Measurements from ENCODE around the gene MGAT1.
"Not testable (repeated sequence)": the region's sequence is repeated elsewhere in the genome, so short reads cannot be mapped to it uniquely, and the experiment has no call there.

MGAT1 gene

DNA sequence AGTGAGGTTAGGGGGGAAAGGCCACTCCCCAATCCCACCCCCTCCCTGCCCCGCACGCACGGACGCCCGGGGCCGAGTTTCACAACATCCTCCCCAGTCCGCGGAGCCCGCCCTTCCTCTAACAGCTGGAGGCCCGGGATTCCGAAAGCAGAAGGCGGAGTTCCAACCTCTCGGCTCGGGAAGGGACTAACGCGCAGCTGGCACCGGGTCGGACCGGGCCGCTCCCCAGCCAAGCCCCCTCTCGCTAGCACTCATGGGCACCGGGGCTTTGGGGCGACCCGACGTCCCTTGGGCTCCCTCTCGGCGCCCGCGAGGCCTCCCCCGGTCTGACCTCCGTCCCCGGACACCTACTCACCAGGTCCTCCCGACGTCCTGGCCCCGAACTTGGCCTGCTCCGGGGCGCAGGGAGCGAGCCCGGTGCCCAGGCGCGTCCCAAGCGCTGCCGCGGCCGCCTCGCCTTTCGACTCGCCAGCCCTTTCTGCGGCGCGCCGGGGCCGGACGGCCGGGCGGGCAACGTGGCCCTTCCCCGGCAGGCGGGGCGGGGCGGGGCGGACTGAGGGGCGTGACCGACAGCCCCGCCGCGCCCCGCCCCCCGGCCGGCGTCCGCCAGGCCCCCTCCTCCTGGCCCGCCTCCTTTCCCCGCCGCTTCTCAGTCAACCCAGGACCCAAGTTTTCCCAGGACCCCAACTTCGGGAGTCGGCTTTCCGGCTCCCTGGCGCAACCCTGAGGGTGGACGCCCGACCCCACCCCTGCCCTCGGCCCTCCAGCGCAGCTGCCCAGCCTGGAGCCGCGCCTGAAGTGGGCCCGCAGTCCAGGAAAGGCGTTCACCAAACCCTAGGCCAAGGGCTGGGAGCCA, at the start of gene MGAT1:
Gene MGAT1 (minus strand): TSS at position 482 of the 856 bp plus-strand sequence. CDS start 9,835 bp downstream, outside the sequence.
- peak; percentile 77 to 83 for DNase-seq (ENCODE audit: low read depth in 2 of 2)

DNA sequence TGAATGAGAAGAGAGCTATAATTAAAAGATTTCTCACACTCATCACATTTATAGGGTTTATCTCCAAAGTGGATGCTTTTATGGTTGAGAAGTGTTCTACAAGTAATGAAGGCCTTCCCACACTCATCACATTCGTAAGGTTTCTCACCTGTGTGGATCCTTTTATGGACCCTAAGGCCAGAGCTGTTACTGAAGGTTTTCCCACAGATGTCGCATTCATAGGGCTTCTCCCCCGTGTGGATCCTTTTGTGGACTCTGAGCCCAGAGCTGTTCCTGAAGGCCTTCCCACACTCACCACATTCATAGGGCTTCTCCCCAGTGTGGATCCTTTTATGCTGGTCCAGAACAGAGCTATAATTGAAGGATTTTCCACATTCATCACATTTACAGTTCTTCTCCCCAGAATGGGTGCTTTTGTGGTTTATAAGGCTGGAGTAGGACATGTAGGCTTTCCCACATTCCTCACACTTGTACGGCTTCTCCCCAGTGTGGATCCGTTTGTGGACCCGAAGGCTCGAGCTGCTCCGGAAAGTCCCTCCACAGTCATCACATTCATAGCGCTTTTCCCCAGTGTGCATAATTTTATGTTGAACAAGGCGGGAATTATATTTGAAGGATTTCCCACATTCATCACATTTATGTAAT, 48.0 kb upstream of the MGAT1 start:
- no peak for DNase-seq (ENCODE audit: low read depth in 2 of 2)

DNA sequence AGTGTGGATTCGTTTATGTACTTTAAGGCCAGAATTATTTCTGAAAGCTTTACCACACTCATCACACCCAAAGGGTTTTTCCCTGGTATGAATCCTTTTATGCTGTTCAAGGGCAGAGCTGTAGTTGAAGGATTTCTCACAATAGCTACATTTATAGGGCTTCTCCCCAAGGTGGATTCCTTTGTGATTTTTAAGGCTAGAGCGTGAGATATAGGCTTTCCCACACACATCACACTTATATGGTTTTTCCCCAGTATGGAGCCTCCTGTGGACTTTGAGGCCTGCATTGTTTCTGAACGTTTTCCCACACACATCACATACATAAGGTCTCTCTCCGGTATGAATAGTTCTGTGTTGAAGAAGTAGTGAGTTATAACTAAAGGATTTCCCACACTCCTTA, 47.2 kb upstream of the MGAT1 start:
- DNase-seq (ENCODE audit: low read depth in 2 of 2): no peak

DNA sequence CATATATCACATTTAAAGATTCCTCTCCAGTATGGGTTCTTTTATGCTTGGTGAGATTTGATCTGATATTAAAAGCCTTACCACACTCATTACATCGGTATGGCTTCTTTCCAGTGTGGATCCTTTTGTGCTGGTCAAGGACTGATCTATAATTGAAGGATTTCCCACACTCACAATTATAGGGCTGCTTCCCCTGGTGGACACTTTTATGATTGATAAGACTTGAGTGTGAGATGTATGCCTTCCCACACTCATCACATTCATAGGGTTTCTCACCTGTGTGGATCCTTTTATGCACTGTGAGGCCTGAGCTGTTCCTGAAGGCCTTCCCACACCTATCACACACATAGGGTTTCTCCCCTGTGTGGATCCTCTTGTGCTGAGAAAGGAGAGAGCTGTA, 46.3 kb upstream of the MGAT1 start:
- no peak for DNase-seq (ENCODE audit: low read depth in 2 of 2)

DNA sequence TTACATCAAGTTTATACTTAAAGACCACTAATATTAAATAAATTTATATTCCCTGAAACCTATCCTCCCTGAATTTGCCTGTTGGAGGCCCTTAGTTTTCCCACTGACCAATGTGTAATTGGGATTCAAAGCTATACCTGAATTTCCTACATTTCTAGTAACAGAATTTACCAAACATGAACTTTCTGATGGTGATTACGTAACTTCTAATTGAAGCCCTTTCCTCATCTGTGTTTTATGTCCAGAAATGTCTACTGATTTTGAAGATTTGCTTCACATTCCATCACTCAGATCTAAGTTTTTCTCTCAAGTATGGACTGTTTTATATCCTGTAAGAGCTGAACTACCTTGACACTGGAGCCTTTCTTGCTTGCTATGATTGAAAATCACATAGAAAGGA, 45.7 kb upstream of the MGAT1 start:
- no peak for DNase-seq (ENCODE audit: low read depth in 2 of 2)

DNA sequence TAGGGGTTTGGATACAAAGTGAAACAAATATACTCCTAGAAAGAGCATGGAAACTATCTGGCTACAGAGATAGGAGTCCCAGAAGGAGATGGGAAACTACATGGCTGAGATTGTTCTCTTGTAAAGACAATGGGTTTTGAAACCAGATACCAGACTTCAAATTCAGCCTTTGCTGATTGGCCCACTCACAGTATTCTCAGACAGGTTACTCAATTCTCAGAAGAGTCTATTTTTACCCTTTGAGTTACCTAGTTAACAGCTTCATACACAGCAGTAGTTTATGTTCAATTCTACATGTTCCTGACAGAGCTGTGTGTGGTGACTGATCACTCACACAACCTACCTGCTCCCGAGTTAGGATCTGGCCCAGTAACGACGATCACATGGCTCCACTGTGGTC, 44.4 kb upstream of the MGAT1 start:
- DNase-seq (ENCODE audit: low read depth in 2 of 2): no peak

DNA sequence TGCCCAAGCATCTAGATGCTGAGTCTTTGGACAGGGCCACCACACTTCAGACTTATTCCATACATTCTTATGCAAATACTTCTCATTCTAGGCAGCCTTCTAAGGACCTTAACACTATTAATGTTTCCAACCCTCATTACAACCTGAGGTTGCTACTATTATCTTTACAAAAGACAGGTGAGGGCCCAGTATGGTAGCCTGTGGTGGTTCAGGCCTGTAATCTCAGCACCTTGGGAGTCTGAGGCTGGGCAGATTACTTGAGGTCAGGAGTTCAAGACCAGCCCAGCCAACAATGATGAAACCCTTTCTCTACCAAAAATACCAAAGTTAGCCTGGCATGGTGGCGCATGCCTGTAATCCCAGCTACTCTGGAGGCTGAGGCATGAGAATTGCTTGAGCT, 42.3 kb upstream of the MGAT1 start:
- no peak for DNase-seq (ENCODE audit: low read depth in 2 of 2)

DNA sequence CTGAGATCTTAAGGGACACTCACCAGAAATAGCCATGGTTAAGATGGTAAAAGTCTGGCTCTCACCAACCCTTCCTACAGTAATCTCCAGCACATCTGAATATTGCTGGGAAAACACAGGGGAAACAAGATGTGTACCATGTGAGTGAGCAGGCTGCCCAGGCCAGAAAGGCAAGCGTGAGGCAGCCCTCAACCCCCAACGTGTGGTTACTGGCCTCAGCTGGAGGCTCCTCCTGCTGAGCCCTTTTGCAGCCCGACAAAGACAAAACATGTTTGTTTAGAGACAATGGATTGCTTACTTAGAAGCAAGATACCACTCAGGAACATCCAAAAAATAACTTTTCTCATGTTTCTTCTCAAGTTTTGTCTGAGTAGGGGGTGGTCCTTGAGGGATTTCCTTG, 41.8 kb upstream of the MGAT1 start:
- no peak for DNase-seq (ENCODE audit: low read depth in 2 of 2)

DNA sequence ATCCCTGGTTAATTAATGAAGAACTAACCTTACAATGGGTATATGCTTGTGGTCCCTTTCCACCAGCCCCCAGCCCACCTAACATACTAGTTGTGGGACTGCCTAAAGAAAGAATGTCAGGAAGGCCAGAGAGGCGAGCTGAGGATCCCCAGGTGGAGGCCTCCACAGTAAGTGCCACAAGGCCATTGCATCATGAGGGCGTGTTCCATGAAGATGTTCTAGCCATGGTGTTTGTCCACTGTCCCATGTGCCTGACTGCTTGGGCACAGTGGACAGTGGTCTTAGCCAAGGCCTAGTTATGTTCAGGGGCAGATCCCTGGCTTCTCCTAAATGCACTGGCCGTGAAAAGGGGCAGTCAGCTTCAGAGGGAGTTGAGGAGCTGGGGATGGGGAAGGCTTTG, 37.3 kb upstream of the MGAT1 start:
- no peak for DNase-seq (ENCODE audit: low read depth in 2 of 2)

DNA sequence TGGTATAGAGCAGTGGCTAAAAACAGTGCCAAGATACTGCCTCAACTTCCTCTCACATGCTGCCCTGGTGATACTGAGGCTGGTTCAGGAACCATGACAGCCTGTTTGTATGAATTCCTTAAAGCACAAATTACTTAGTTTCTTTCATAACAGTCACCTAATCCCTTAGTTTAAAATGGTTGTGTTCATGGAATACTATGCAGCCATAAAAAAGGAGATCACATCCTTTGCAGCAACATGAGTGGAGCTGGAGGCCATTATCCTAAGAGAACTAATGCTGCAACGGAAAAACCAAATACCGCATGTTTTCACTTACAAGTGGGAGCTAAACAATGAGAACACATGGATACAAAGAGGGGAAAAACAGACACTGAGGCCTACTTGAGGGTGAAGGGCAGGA, 36.6 kb upstream of the MGAT1 start:
- DNase-seq (ENCODE audit: low read depth in 2 of 2): no peak

DNA sequence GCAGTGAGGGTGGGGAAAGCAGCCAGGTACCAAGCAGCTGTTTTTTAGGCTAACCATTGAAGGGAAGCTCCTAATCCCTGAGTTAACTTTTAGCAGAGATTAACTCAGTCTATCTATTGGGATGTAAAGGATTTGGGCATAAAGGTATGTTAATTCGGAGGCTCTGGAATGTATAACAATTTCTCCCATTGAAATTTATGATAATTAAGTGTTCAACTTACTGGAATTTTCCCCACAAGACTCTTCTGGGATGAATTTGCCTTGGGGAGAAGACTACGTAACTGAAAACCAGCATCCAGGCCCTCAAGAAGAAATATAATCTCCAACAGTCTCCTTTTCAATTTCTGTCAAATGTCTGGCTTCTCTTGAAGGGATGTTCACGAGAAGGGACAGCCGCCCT, 34.9 kb upstream of the MGAT1 start:
- no peak for DNase-seq (ENCODE audit: low read depth in 2 of 2)

DNA sequence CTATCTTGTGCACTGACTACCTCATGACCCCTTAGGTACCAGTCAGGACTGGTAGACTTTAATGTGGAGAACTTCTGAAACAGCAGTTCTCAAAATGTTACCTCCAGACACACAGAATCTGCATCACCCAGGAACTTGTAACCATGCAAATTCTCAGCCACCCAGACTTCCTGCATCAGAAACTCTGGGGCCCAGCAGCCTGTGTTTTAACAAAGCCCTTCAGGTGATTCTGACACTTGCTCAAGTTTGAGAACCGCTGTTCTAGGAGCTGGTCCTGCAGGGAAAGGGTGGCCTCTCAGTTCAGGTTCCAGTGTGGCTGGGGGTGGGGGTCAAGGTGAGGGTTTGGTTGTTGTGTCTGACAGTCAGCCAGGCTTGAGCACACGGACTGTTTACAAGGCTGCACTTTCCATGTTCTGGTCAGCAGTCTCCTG, 30.0 kb upstream of the MGAT1 start:
- no peak for DNase-seq (ENCODE audit: low read depth in 2 of 2)

DNA sequence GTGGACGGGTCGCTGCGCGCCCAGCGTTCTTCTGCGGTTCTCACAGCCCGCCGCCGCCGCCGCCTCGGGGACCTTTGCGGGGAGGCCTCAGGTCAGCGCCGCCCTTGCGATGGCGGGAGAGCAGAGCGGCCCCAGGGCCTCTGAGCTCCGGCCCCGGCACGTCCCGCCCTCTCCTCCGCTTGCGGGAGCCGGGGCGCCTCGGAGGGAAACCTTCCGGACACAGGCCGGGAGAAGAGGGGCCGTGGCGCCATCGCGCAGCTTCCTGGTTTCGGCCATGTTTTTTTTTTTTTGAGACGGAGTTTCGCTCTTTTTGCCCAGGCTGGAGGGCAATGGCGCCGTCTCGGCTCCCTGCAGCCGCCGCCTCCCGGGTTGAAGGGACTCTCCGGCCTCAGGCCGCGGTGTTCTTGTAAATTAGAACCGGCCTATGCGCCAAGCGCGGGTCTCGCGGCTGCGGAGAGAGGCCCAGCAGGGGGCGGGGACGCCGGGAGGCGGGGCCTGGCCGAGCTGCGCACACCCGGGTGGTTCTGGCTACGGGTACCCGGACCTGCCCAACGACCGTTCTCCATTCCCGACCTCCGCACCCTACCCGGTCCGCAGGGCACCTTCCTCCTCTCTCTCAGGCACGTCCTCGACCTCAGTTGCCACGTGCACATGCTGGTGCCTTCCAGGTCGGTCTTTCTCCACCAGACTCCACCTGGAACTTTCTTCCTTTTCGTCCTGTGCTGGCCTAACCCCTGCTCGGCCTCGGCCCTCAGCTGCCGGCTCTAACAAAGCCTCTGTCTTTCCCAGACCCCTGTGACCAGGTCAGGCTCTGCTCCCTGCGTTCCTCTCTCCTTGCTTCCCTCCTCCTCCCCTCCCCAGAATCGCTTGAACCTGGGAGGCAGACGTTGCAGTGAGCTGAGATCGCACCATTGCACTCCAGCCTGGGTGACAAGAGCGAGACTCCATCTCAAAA, 28.8 kb upstream of the MGAT1 start:
- peak; percentile 75 to 78 for DNase-seq (ENCODE audit: low read depth in 2 of 2)

DNA sequence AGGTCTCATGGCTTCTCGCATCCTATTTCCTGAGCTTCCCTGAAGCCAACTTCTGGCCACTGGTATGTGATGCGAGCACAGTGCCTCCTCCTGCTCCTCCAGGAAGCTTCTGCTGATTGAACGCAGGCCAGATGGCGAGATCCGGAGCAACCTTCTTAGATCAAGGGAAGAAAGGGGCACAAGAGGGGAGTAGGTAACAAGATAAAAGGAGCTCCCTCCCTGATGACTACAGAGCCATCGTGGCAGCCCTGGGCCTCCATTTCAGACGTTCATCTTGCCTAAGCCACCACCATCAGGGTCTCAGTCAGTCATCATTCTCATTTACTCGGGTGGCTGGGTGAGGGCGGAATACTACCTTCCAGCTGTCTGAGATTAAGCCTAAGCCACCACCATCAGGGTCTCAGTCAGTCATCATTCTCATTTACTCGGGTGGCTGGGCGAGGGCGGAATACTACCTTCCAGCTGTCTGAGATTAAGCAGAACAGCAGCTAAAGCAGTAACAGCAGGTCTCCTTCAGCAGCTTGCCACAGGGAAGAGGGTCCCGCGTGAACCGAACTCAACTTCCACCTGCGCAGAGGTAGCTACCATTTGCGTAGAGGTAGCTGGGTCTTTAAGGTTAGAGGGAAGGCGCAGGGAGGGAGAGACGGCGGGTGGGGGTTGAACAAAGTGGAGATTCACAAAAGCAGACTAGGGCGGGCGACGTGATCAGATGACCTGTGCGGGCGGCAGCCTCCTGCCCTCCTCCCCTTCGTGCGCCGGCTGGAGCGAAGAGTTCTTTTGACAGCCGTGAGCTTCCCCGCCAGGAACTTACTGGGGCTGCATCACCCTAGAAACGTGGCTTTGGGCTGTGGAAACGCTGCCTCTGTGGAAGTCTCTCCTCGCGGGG, 27.9 kb upstream of the MGAT1 start:
- DNase-seq (ENCODE audit: low read depth in 2 of 2): peak; percentile 41 to 50

DNA sequence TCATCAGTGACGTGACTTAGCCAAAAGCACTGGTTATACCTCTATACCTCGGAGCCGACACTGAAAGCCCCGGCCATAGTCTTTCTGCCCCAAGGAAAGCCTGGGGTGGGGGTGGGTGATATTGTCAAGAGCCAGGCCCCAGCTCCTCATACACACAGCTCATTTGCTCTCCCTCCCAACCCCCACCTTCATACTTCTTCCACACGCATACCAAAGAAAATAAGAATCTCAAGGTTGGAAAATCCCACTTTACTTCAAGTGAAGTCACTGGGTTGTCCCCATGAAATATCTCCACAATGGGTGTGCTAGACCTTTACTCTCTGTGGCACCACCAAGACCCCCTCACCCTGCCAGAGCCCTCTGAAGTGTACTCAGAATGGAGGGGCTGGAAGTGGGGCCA, 27.1 kb upstream of the MGAT1 start:
- DNase-seq (ENCODE audit: low read depth in 2 of 2): no peak

DNA sequence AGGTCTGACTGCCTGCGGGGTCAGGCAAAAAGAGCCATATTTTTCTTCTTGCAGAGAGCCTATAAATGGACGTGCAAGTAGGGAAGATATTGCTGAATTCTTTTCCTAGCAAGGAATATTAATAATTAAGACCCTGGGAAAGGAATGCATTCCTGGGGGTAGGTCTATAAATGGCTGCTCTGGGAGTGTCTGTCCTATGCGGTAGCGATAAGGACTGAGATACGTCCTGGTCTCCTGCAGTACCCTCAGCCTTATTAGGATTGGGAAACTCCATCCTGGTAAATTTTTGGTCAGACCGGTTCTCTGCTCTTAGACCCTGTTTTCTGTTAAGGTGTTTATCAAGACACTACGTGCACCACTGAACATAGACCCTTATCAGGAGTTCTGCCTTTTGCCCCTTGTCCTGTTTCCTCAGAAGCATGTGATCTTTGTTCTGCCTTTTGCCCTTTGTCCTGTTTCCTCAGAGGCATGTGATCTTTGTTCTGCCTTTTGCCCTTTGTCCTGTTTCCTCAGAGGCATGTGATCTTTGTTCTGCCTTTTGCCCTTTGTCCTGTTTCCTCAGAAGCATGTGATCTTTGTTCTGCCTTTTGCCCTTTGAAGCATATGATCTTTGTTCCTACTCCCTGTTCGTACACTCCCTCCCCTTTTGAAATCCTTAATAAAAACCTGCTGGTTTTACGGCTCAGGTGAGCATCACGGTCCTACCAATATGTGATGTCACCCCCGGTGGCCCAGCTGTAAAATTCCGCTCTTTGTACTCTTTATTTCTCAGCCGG, 26.3 kb upstream of the MGAT1 start:
- DNase-seq (ENCODE audit: low read depth in 2 of 2): not testable (repeated sequence)

DNA sequence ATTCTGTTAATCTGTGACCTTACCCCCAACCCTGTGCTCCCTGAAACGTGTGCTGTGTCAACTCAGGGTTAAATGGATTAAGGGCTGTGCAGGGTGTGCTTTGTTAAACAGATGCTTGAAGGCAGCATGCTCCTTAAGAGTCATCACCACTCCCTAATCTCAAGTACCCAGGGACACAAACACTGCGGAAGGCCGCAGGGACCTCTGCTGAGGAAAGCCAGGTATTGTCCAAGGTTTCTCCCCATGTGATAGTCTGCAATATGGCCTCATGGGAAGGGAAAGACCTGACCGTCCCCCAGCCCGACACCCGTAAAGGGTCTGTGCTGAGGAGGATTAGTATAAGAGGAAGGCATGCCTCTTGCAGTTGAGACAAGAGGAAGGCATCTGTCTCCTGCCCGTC, 24.8 kb upstream of the MGAT1 start:
- not testable (repeated sequence) for DNase-seq (ENCODE audit: low read depth in 2 of 2)

DNA sequence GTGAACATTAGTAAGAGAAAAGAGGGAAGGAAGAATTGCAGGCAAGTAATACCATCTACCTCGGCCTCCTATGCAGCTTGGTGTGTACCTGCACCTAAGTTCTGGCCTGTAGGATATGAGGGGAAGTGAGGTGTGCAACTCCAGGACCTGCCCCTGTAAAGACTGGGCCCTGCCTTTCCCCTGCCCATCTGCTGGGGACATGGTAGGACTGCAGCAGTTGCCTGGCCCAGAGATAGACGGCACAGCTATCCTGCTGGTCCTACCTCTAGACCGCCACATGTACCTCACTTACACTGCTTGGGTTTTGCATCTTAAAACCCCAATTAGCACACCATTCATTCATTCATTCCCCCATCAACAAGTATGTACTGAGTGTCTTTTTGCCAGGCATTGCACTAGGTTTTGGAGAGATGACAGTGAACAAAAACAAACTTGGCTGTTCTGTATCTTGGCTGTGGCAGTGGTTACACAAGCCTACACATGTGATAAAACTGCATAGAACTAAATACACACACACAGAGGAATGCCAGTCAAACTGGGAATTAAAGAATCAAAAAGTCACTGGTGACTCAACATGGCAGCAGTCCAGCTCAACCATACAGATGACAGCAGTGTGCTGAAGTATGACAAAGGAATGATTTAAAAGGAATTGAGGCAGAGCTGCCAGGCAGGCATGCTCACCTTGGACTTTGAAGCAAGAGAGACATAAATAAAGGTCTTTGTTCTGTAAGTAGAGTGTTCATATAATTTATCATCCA, 23.3 kb upstream of the MGAT1 start:
- DNase-seq (ENCODE audit: low read depth in 2 of 2): no peak

DNA sequence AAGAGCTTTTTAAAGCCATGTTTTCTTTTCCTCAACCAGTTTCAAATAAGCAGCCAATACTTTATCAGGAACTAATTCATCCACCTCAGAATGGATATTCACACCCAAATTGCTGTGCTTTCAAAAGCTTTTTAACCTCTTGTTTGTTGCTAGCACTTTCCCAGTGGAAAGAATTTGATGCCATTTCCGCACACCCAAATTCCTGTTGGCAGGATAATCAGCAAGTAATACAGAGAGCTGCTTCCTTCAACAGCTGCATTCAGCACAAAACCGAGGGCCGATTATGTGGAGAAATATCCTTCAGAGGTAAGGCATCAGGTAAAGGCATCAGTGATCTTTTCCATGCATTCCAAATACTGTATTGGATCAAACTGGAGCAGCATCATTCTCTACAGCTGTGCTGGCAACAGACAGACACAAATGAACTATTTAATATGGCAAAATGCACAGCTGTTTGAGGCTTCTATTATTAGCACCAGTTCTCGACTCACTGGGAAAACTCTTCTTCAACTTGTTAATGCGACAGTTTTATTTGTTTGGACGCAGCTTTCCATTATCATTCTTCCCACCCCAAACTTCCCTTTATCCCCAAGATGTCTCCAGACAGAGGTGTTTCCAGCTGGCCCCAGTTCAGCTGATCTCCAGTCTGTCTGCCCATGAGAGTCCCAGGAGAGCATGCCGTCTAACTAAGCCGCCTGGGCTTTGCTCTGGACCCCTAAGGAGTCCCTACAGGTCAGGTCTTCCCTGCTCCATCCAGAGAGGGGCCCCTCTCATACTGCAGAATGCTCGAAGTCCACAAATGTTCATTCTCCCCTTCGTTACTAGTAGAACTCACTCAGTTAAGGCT, 22.2 kb upstream of the MGAT1 start:
- DNase-seq (ENCODE audit: low read depth in 2 of 2): no peak

Measured in stimulated activated CD8-positive, alpha-beta memory T cell treated with anti-CD3 and anti-CD28 coated beads, Interleukin-2, amount 100 ng/mL, for 48 hours (primary cell).